Tibial nerve (tissue), 4 donors: ENCODE data around the gene BAD.

Source experiments
- CTCF ChIP-seq, 5 experiments: fragments of 200-600 bp in 3 of 5; fragments of 450-650 bp in 2 of 5; sonication (generic) in 3 of 5; IDR thresholded peaks; one replicate each; pipeline ENCODE4 v1.5.1; 2016 to 2019; ENCODE audit warnings: antibody characterized with exemption in 5 of 5, mild to moderate bottlenecking in 3 of 5, moderate library complexity in 2 of 5
- EP300 ChIP-seq, 2 donors: sonication (generic); formaldehyde crosslinking; IDR thresholded peaks; one replicate each; pipeline ENCODE4 v1.6.1; 2017; ENCODE audit warnings: antibody characterized with exemption in 2 of 2, mild to moderate bottlenecking in 1 of 2
- POLR2A ChIP-seq, 2 donors: fragments of 450-650 bp; IDR thresholded peaks; one replicate each; pipeline ENCODE4 v1.6.1; 2017; ENCODE audit warnings: antibody characterized with exemption in 2 of 2, mild to moderate bottlenecking in 2 of 2, moderate library complexity in 2 of 2

- TF ChIP-seq CTCF (IDR thresholded peaks at IDR 0.05): peak; percentile 14 to 42 (median 23)
- no peak for TF ChIP-seq POLR2A (IDR thresholded peaks at IDR 0.05)
- no peak for TF ChIP-seq EP300 (IDR thresholded peaks at IDR 0.05)
Observed at GRCh38 chr11:64252003-64252872, 32.2 kb downstream of the BAD start.
